ENCODE measurements around the gene APOBR.
"Not testable (repeated sequence)": the region's sequence is repeated elsewhere in the genome, so short reads cannot be mapped to it uniquely, and the experiment has no call there.

The APOBR gene

DNA sequence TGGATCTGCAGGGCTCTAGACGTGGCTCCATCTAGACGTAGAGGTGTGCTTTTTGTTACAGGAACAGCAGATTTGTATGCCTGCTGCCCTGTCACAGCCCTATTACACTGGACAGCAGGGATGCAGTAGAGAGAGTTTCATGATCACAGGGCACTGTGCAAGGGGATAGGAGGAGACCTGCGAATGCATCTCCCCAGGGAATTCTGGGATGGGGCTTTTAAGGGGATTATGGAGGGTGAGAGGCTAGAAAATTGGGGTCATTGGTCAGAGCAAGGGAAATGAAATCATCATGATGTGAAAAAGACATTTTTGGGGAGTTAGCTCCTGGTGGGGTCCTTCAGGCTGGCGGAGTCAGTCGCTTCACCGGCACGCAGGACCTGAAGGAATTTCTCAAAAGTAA, 48.2 kb downstream of the APOBR start:
- no peak overlapping the region for H2AFZ ChIP-seq (ENCODE audit: low read length)
- H3K9me3 ChIP-seq (replicated peaks; ENCODE audit: insufficient read depth, low read length): no peaks in the 10 kb centered on the region
- no peak for DNase-seq
- H4K20me1 ChIP-seq (ENCODE audit: insufficient read depth, low read length): no peaks in the 10 kb centered on the region
- 0 out of 2 replicates have a peak, but pooled peaks cover under 1% of the 10 kb centered on the region for H3K27me3 ChIP-seq (replicated peaks; ENCODE audit: insufficient read depth, low read length)
- no peak overlapping the region for H3K4me2 ChIP-seq (ENCODE audit: low read depth, low read length)
- H3K79me2 ChIP-seq (ENCODE audit: low read length): no peaks in the 10 kb centered on the region
- H3K4me3 ChIP-seq (ENCODE audit: low read length): no peak overlapping the region
- H3K9ac ChIP-seq (ENCODE audit: low read length): no peak overlapping the region
- H3K27ac ChIP-seq (ENCODE audit: low read length): no peak overlapping the region
- H3K36me3 ChIP-seq (replicated peaks; ENCODE audit: insufficient read depth, low read length): no peaks in the 10 kb centered on the region
- no peaks in the 10 kb centered on the region for H3K4me1 ChIP-seq (ENCODE audit: low read length)
- H3K9me2 ChIP-seq (replicated peaks; ENCODE audit: insufficient read depth, low read length): no peaks in the 10 kb centered on the region
- TF ChIP-seq EZH2phosphoT487 (IDR thresholded peaks at IDR 0.05; ENCODE audit: low read length): no peak
- no peak for TF ChIP-seq EZH2 (optimal IDR thresholded peaks at IDR 0.05; ENCODE audit: low read depth, low read length)
- TF ChIP-seq, protein P1, sequence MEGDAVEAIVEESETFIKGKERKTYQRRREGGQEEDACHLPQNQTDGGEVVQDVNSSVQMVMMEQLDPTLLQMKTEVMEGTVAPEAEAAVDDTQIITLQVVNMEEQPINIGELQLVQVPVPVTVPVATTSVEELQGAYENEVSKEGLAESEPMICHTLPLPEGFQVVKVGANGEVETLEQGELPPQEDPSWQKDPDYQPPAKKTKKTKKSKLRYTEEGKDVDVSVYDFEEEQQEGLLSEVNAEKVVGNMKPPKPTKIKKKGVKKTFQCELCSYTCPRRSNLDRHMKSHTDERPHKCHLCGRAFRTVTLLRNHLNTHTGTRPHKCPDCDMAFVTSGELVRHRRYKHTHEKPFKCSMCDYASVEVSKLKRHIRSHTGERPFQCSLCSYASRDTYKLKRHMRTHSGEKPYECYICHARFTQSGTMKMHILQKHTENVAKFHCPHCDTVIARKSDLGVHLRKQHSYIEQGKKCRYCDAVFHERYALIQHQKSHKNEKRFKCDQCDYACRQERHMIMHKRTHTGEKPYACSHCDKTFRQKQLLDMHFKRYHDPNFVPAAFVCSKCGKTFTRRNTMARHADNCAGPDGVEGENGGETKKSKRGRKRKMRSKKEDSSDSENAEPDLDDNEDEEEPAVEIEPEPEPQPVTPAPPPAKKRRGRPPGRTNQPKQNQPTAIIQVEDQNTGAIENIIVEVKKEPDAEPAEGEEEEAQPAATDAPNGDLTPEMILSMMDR (IDR thresholded peaks at IDR 0.05; ENCODE audit: low read length): no peak
- H3F3A ChIP-seq (ENCODE audit: insufficient read depth, low read length): no peaks in the 10 kb centered on the region

DNA sequence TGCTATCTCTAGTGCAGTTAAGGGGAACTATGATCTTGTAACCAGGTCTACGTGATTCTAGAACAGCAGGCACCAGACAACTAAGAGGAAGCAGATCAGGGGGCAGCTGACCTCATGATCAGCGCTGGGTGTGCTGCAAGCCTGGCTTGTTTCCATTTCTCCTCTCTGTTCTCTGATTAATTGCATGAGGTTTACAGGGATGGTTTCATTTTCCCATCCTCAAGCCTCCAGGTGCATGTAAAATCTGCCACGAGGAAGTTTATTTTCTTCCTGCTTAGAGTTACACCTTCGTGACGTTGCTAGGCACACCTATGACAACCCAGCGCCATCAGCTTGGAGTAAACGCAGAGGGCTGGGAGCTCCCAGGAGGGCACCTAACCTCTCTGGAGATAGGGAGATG, 48.6 kb downstream of the APOBR start:
- Histone ChIP-seq H3K4me2 (ENCODE audit: low read depth, low read length) (no peak overlapping the region), H4K20me1 (ENCODE audit: insufficient read depth, low read length) (no peaks in the 10 kb centered on the region), H2AFZ (ENCODE audit: low read length) (no peak overlapping the region), H3K27me3 (replicated peaks; ENCODE audit: insufficient read depth, low read length) (0 out of 2 replicates have a peak, but pooled peaks cover 5% of the 10 kb centered on the region), H3K4me1 (ENCODE audit: low read length) (no peaks in the 10 kb centered on the region), H3K36me3 (replicated peaks; ENCODE audit: insufficient read depth, low read length) (no peaks in the 10 kb centered on the region), H3K79me2 (ENCODE audit: low read length) (no peaks in the 10 kb centered on the region), H3K27ac (ENCODE audit: low read length) (no peak overlapping the region), H3K9ac (ENCODE audit: low read length) (no peak overlapping the region), H3K9me3 (replicated peaks; ENCODE audit: insufficient read depth, low read length) (no peaks in the 10 kb centered on the region), H3K9me2 (replicated peaks; ENCODE audit: insufficient read depth, low read length) (no peaks in the 10 kb centered on the region), H3F3A (ENCODE audit: insufficient read depth, low read length) (no peaks in the 10 kb centered on the region), H3K4me3 (ENCODE audit: low read length) (no peak overlapping the region)
- TF ChIP-seq EZH2 (optimal IDR thresholded peaks at IDR 0.05; ENCODE audit: low read depth, low read length): no peak
- TF ChIP-seq, protein P1 (IDR thresholded peaks at IDR 0.05; ENCODE audit: low read length): no peak
- no peak for TF ChIP-seq EZH2phosphoT487 (IDR thresholded peaks at IDR 0.05; ENCODE audit: low read length)
- no peak for DNase-seq

GRCh38 chr16:28544998-28545397, 50.6 kb downstream of the APOBR start:
- Histone ChIP-seq H3F3A (ENCODE audit: insufficient read depth, low read length) (no peaks in the 10 kb centered on the region), H3K4me1 (ENCODE audit: low read length) (no peaks in the 10 kb centered on the region), H4K20me1 (ENCODE audit: insufficient read depth, low read length) (no peaks in the 10 kb centered on the region), H3K27ac (ENCODE audit: low read length) (no peak overlapping the region), H3K9me2 (replicated peaks; ENCODE audit: insufficient read depth, low read length) (no peaks in the 10 kb centered on the region), H3K4me2 (ENCODE audit: low read depth, low read length) (no peak overlapping the region), H3K27me3 (replicated peaks; ENCODE audit: insufficient read depth, low read length) (0 out of 2 replicates have a peak, but pooled peaks cover 8% of the 10 kb centered on the region), H3K36me3 (replicated peaks; ENCODE audit: insufficient read depth, low read length) (no peaks in the 10 kb centered on the region), H3K4me3 (ENCODE audit: low read length) (no peak overlapping the region), H2AFZ (ENCODE audit: low read length) (no peak overlapping the region), H3K79me2 (ENCODE audit: low read length) (no peaks in the 10 kb centered on the region), H3K9ac (ENCODE audit: low read length) (no peak overlapping the region), H3K9me3 (replicated peaks; ENCODE audit: insufficient read depth, low read length) (no peaks in the 10 kb centered on the region)
- TF ChIP-seq EZH2 (optimal IDR thresholded peaks at IDR 0.05; ENCODE audit: low read depth, low read length) (no peak), EZH2phosphoT487 (IDR thresholded peaks at IDR 0.05; ENCODE audit: low read length) (no peak)
- TF ChIP-seq, protein P1 (IDR thresholded peaks at IDR 0.05; ENCODE audit: low read length): no peak
- no peak for DNase-seq

DNA sequence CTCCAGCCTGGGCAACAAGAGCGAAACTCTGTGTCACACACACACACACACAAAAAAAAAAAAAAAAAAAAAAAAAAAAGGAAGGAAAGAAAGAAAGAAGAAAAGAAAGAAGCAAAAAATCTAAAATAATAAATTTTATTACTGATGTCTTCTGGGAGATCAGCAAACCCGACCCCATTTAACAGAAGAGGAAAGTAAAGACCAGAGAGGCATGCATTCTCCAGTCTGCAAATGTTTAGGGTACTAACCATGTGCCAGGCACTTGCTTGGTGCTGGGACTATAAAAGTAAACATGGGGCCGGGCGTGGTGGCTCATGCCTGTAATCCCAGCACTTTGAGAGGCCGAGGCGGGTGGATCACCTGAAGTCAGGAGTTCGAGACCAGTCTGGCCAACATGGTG, 51.5 kb downstream of the APOBR start:
- not testable (repeated sequence) for H3K79me2 ChIP-seq (ENCODE audit: low read length); H3K27ac ChIP-seq (ENCODE audit: low read length); H4K20me1 ChIP-seq (ENCODE audit: insufficient read depth, low read length); H2AFZ ChIP-seq (ENCODE audit: low read length); H3K4me1 ChIP-seq (ENCODE audit: low read length); H3K27me3 ChIP-seq (replicated peaks; ENCODE audit: insufficient read depth, low read length); H3K9me2 ChIP-seq (replicated peaks; ENCODE audit: insufficient read depth, low read length); H3K4me2 ChIP-seq (ENCODE audit: low read depth, low read length); DNase-seq; H3K36me3 ChIP-seq (replicated peaks; ENCODE audit: insufficient read depth, low read length); H3K9me3 ChIP-seq (replicated peaks; ENCODE audit: insufficient read depth, low read length); H3F3A ChIP-seq (ENCODE audit: insufficient read depth, low read length); H3K9ac ChIP-seq (ENCODE audit: low read length); H3K4me3 ChIP-seq (ENCODE audit: low read length)
